Thymus (tissue), 11 donors: Measurements from ENCODE around the gene MAGEB10. TPM values are rescaled to one million over a fixed set of nuclear protein-coding genes. Genes with fewer than 3 reads are reported as not detected.

Experiments used
- DNase-seq, 9 donors: peaks; one replicate each; pipeline ENCODE4 v3.0.0-alpha.2; 2013; ENCODE audit warnings: low spot score in 9 of 9, low read depth in 6 of 9, missing footprints in 1 of 9
- H3K27ac ChIP-seq, 2 donors: one replicate each; pipeline ENCODE4 v1.5.1; 2013; ENCODE audit warnings: control low read depth in 1 of 2, low read depth in 1 of 2, low read length in 1 of 2, mild to moderate bottlenecking in 1 of 2, moderate library complexity in 1 of 2
- H3K27me3 ChIP-seq, 2 donors: one replicate each; pipeline ENCODE4 v1.5.1; 2013; ENCODE audit warnings: low read length in 1 of 2; ENCODE audit not compliant: control insufficient read depth in 2 of 2, insufficient read depth in 1 of 2
- H3K36me3 ChIP-seq, 2 donors: one replicate each; pipeline ENCODE4 v1.5.1; 2013; ENCODE audit warnings: low read length in 1 of 2, mild to moderate bottlenecking in 1 of 2, moderate library complexity in 1 of 2; ENCODE audit not compliant: control insufficient read depth in 2 of 2, insufficient read depth in 2 of 2
- H3K4me1 ChIP-seq, 2 donors: one replicate each; pipeline ENCODE4 v1.5.1; 2013; ENCODE audit warnings: low read length in 2 of 2; ENCODE audit not compliant: control insufficient read depth in 2 of 2, insufficient read depth in 2 of 2
- H3K4me3 ChIP-seq, 2 donors: one replicate each; pipeline ENCODE4 v1.5.1; 2013; ENCODE audit warnings: low read length in 2 of 2, control low read depth in 1 of 2, mild to moderate bottlenecking in 1 of 2
- H3K9me3 ChIP-seq, 2 donors: one replicate each; pipeline ENCODE4 v1.5.1; 2013; ENCODE audit warnings: low read length in 1 of 2, mild to moderate bottlenecking in 1 of 2; ENCODE audit not compliant: control insufficient read depth in 2 of 2, insufficient read depth in 1 of 2
- WGBS: extraction: QIAGEN DNeasy Blood & Tissue Kit; methylation state at CpG from one replicate; pipeline ENCODE4 v1.1.7; 2013; 5-methylcytosine and 5-hydroxymethylcytosine counted together
- polyA plus RNA-seq: library from polyadenylated mRNA; stranded (reverse); fragments of 200-250 nt; gene quantifications from one replicate; pipeline ENCODE4 v1.2.3, GENCODE V29; 2013
- total RNA-seq: library from RNA; stranded (reverse); fragments of 120-200 nt; gene quantifications from one replicate; pipeline ENCODE4 v1.2.4, GENCODE V29; 2013
- donor health status: healthy.

Gene MAGEB10
- total and polyA plus RNA-seq, 2 donors = not detected

GRCh38 chrX:27823812-27824211, 16.0 kb downstream of the MAGEB10 start:
- H3K36me3 ChIP-seq = no peaks in the 10 kb centered on the region
- no peaks in the 10 kb centered on the region for H3K4me1 ChIP-seq
- 67% methylated on average over 1 of the region's 1 CpG for WGBS
- no peaks in the 10 kb centered on the region for H3K9me3 ChIP-seq
- no peak overlapping the region for H3K27ac ChIP-seq
- H3K4me3 ChIP-seq = no peak overlapping the region
- no peak for DNase-seq
- H3K27me3 ChIP-seq = no peaks in the 10 kb centered on the region

GRCh38 chrX:27838185-27838584, 30.4 kb downstream of the MAGEB10 start:
- no peak for DNase-seq
- WGBS = 87% methylated on average over 3 of the region's 3 CpGs
- H3K4me3 ChIP-seq = no peak overlapping the region
- no peaks in the 10 kb centered on the region for H3K9me3 ChIP-seq
- no peaks in the 10 kb centered on the region for H3K27me3 ChIP-seq
- no peak overlapping the region for H3K27ac ChIP-seq
- H3K4me1 ChIP-seq = no peaks in the 10 kb centered on the region
- no peaks in the 10 kb centered on the region for H3K36me3 ChIP-seq

GRCh38 chrX:27840881-27841280, 33.1 kb downstream of the MAGEB10 start:
- DNase-seq = no peak
- H3K4me3 ChIP-seq = no peak overlapping the region
- H3K4me1 ChIP-seq = no peaks in the 10 kb centered on the region
- H3K27me3 ChIP-seq = no peaks in the 10 kb centered on the region
- H3K36me3 ChIP-seq = no peaks in the 10 kb centered on the region
- 93% methylated on average over 3 of the region's 3 CpGs for WGBS
- no peaks in the 10 kb centered on the region for H3K9me3 ChIP-seq
- no peak overlapping the region for H3K27ac ChIP-seq

- Histone ChIP-seq H3K27me3 (no peaks in the 10 kb centered on the region), H3K9me3 (no peaks in the 10 kb centered on the region), H3K27ac (no peak overlapping the region), H3K4me1 (no peaks in the 10 kb centered on the region), H3K36me3 (no peaks in the 10 kb centered on the region), H3K4me3 (no peak overlapping the region)
- 90% methylated on average over 4 of the region's 4 CpGs for WGBS
- no peak for DNase-seq
Measured at GRCh38 chrX:27842859-27843258, 35.1 kb downstream of the MAGEB10 start.

- Histone ChIP-seq H3K4me1 (no peaks in the 10 kb centered on the region), H3K4me3 (no peak overlapping the region)
- no peak for DNase-seq
Measured at GRCh38 chrX:27860337-27860736, 52.5 kb downstream of the MAGEB10 start.

GRCh38 chrX:27863809-27864208, 56.0 kb downstream of the MAGEB10 start:
- H3K4me3 ChIP-seq = no peak overlapping the region
- H3K9me3 ChIP-seq = peaks cover 0 to 7% of the 10 kb centered on the region in 2 donors
- 38% methylated on average over 35 of the region's 35 CpGs for WGBS
- no peaks in the 10 kb centered on the region for H3K27me3 ChIP-seq
- H3K4me1 ChIP-seq = no peaks in the 10 kb centered on the region
- H3K36me3 ChIP-seq = no peaks in the 10 kb centered on the region
- no peak overlapping the region for H3K27ac ChIP-seq
- no peak for DNase-seq

More at GRCh38 chrX:27860337-27860736, 52.5 kb downstream of the MAGEB10 start:
- Histone ChIP-seq H3K9me3 (peaks cover 0 to 7% of the 10 kb centered on the region in 2 donors), H3K36me3 (no peaks in the 10 kb centered on the region), H3K27me3 (no peaks in the 10 kb centered on the region), H3K27ac (no peak overlapping the region)

Other genes with a start within 250 kb of the MAGEB10 start
- gene DCAF8L2, start 217.6 kb upstream of the MAGEB10 start, total RNA-seq = not detected
- not detected for gene DCAF8L2, start 217.6 kb upstream of the MAGEB10 start, polyA plus RNA-seq
- gene DCAF8L1, start 173.5 kb downstream of the MAGEB10 start, total RNA-seq = not detected
- not detected for gene DCAF8L1, start 173.5 kb downstream of the MAGEB10 start, polyA plus RNA-seq